ENCODE results near the gene KHK.

The KHK gene

DNA sequence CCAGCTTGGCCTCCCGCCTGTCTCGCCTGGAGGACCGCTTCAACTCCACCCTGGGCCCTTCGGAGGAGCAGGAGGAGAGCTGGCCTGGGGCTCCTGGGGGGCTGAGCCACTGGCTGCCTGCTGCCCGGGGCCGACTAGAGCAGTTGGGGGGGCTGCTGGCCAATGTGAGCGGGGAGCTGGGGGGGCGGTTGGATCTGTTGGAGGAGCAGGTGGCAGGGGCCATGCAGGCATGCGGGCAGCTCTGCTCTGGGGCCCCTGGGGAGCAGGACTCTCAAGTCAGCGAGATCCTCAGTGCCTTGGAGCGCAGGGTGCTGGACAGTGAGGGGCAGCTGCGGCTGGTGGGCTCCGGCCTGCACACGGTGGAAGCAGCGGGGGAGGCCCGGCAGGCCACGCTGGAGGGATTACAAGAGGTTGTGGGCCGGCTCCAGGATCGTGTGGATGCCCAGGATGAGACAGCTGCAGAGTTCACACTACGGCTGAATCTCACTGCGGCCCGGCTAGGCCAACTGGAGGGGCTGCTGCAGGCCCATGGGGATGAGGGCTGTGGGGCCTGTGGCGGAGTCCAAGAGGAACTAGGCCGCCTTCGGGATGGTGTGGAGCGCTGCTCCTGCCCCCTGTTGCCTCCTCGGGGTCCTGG lies 3.7 kb upstream of the KHK start:
- DNase-seq: no peak

DNA sequence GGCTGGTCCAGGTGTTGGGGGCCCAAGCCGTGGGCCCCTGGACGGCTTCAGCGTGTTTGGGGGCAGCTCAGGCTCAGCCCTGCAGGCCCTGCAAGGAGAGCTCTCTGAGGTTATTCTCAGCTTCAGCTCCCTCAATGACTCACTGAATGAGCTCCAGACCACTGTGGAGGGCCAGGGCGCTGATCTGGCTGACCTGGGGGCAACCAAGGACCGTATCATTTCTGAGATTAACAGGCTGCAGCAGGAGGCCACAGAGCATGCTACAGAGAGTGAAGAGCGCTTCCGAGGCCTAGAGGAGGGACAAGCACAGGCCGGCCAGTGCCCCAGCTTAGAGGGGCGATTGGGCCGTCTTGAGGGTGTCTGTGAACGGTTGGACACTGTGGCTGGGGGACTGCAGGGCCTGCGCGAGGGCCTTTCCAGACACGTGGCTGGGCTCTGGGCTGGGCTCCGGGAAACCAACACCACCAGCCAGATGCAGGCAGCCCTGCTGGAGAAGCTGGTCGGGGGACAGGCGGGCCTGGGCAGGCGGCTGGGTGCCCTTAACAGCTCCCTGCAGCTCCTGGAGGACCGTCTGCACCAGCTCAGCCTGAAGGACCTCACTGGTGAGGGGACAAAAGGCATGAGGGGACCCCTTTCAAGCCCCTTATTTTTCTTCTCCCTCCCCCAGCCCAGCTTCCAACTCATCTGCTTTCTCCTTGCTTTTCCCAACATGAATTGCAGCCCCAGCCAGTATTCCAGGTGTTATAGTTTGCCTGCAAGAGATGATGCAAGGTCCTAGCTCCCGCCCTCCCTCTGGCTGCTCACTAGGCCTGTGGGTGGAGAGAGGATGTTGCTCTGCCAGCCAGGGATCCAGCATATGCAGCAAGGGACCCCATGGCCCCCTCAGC lies 2.9 kb upstream of the KHK start:
- no peak for DNase-seq

DNA sequence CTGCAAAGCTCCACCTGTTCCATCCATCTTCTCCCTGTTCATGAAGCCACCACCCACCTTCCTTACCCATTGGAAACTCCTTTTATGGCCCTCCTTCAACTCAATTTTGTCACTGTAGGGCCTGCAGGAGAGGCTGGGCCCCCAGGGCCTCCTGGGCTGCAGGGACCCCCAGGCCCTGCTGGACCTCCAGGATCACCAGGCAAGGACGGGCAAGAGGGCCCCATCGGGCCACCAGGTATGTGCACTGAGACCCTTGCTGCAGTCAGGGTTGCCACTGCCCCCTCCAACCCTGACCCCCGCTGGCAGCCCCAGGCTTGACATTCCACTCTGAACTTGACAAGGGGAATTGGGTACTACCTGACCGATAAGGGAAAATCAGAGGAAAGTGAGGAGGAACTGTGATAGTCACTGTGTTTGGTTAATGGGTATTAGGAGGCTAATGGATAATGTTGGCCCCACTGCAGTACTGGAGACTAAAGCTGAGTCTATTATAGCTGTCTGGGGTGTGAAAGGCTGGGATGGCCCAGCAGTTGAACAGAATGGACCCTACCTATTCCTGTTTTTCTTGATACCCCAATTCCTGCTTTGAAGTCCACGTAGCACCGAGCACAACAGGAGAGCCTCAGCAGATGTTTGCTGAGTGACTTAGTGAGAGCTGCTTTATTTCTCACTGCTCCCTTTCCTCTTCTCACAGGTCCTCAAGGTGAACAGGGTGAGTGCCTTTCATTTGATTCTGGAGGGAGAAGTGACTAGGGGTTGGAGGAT lies 2.1 kb upstream of the KHK start:
- DNase-seq: no peak

DNA sequence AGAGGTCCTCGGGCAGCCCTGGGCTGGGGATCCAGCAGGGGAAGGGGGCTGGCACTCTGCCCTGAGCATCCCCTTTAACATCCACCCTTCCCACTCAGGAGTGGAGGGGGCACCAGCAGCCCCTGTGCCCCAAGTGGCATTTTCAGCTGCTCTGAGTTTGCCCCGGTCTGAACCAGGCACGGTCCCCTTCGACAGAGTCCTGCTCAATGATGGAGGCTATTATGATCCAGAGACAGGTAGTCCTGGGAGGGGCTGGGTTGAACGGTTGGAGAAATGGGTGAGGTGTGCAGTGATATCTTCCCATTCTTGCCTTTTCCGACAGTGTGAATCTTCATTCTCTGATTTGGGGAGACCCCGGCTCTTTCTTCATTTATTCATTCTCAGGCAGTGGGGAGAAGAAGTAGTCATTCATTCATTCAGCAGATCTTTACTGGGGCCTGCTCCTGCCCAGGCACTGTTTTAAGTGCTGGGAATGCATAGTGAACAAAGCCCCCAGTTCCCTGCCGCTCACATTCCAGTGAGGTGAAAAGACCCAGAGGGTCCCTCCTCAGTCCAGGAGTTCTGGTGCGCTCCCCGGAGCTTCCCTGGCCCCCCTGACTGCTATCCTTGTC lies 1.4 kb upstream of the KHK start:
- no peak for DNase-seq

DNA sequence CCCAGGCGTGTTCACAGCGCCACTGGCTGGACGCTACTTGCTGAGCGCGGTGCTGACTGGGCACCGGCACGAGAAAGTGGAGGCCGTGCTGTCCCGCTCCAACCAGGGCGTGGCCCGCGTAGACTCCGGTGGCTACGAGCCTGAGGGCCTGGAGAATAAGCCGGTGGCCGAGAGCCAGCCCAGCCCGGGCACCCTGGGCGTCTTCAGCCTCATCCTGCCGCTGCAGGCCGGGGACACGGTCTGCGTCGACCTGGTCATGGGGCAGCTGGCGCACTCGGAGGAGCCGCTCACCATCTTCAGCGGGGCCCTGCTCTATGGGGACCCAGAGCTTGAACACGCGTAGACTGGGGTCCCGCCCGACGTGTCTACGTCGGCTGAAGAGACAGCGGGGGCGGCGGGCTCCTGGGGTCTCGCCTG lies 891 bp upstream of the KHK start:
- no peak for DNase-seq

DNA sequence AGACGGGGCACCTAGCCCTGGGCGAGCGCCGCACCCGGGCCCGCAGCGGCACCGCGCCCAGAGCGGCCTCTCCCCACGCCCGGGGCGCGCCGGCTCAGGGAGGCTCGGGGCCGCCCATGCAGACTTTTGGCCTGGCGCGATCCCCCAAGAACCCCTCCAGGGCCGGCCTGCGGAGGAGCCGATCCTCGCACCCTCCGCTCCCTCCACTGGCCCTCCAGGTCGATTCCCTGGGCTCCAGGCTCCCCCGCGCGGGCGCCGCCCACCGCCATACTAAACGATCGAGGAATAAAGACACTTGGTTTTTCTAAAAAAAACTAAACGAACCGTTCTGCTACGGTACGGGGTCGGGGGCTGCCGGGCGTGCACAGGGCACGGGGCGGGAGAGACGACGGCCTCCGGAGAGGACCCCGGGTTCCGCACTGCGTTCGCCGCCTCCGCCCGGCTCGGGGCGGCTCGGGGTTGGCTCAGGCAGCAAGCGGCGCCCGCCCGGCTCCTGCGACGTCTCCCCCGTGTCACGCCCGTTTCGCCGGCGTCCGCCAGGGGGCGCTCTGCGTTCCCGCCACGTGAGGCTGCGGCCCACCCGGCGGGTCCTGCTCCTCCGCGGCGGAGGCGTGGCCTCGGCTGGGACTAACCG lies 365 bp upstream of the KHK start:
- DNase-seq: peak; percentile 97

DNA sequence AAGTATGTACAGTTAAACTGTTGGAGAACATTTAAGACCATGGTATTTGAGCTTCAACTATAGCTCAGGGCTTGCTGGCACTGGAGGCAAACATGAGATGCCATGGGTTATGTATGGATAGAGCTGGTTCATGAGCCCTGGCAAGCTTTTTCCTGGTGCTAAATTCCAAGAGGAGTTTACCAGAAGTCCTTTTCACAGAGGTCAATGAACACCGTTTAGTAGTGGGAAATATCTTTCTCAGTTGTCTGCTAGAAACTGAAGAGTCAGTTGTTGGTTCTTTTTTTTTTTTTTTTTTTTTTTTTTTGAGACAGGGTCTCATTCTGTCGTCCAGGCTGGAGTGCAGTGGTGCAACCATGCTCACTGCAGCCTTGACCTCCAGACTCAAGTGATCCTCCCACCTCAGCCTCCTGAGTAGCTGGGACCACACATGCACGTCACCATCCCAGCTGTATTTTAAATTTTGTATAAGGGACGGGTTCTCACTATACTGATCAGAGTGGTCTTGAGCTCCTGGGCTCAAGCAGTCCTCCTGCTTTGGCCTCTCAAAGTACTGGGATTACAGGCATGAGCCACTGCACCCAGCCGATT lies 1.3 kb downstream of the KHK start:
- no peak for DNase-seq

DNA sequence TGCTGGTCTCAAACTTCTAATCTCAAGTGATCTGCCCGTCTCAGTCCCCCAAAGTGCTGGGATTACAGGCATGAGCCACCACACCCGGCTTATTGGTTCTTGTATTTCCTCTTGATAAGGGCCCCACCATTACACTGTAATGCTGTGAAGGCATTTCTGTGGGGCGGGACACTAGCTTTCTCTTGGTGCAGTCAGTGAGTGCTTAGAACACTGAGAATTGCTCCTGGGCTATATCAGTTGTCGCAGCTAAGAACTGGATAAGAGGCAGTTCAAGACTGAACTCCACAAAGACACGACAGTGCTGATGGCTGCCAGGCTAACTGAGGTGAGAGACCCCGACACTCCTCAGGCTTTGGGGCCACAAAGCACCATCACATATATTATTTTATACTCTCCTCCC lies 2.1 kb downstream of the KHK start:
- no peak for DNase-seq

DNA sequence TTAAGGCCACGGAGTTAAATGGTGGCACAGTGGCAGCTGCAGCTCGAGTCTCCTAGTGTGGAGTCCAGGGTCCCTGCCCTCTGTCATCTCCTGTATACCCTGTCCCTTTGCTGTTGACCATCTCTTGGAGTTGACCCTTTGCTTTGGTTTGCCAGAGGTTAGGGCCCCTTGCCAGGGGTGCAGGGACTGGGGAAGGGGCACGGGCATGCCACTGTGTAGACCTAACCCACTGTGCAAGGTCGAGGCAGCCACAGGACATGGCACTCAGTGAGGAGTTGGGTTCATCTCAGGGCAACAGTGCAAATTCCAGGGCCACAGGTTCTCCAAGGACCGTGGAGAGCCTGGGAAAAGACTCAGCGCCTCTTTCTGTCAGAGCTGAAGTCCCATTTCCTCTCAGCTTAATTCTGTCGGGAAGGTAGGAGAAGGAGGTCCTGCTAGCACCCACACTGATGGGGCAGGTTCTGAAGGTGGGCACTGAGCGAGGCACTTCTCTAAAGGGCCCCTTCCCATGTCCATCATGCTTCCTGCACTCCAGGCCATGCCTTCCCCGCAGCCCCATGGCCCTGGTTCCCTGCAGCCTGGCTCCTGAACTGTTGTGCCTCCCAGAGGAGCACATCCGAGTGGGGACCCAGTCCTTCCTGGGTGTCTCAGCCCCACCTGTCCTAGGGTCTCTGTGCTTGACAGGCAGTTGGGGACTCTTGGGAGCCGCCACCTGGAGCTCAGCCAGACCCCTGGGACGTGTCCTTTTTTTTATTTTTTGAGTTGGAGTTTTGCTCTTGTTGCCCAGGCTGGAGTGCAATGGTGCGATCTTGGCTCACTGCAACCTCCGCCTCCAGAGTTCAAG lies 2.8 kb downstream of the KHK start:
- no peak for DNase-seq

DNA sequence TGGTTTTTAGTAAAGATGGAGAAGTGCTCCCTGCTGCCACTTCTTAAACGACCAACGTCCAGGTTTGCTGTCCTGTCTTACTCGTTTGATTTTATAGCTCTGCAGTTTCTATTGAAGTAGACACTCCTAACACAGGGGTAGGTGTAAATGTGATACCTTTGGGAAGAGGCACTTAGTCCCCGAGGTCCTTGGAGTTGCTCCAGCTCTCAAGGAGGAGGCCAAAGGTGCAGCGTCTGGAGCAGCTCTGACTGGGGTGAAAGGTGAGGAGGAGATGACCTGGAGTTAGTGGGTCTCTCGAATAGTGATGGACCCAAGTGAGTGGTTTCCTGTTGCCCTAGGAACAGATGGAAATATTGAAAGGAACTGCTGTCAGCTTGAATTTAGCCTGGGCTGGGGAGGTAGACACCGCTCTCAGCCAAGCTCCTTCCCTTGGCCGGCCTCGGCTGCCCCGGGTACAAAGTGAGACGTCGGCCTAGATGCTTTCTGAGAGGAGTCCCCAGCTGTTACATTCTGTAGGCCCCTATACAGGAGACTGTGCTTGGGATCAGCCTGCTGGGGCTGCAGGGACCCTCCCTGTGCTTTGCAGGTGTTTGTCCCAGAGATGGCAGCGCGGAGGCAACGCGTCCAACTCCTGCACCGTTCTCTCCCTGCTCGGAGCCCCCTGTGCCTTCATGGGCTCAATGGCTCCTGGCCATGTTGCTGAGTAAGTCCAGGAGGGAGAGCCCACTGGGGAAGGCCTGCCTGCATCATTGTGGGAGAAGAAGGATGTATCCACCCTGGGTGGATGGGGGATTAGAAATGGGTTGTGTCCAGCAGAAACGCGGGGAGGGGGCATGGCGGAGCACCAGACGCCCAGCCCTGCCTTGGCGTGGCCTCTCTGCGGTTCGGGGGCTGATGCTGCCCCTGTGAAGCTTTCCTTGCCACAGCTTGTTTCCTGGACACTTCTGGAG lies 5.4 kb downstream of the KHK start:
- DNase-seq: no peak

DNA sequence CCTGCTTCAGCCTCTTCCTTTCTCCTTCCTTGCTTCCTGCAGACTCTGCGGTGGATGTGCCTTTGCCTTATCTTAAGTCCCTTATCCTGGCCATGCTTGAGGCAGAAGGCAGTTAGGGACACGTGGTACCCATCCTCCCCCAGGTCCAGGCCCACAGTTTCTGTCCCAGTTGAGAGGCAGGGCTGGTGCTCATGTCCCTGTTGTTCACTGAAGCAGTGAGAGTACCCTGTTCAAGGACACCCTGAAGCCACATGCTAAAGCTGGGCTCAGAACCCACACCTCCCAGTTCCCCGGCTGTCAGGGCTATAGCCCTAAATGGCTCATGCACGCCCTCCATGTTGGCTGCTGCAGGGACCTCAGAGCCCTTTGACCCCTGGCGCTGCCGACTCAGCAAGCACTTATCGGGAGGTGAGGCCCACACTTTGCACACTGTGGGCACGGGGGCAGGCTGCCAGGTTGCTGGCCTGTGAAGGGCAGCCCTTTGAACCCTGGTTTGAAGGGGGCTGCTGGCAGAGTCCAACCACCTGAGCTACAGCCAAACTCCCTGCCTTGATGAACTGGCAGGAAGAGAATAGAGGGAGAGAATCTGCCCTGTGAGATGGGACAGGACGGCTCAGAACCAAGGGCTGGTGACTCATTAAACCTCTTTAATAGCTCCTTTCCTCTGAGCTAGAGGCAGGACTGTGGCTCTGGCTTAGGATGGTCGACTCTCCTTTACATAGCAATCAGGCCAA lies 6.3 kb downstream of the KHK start:
- DNase-seq: no peak

DNA sequence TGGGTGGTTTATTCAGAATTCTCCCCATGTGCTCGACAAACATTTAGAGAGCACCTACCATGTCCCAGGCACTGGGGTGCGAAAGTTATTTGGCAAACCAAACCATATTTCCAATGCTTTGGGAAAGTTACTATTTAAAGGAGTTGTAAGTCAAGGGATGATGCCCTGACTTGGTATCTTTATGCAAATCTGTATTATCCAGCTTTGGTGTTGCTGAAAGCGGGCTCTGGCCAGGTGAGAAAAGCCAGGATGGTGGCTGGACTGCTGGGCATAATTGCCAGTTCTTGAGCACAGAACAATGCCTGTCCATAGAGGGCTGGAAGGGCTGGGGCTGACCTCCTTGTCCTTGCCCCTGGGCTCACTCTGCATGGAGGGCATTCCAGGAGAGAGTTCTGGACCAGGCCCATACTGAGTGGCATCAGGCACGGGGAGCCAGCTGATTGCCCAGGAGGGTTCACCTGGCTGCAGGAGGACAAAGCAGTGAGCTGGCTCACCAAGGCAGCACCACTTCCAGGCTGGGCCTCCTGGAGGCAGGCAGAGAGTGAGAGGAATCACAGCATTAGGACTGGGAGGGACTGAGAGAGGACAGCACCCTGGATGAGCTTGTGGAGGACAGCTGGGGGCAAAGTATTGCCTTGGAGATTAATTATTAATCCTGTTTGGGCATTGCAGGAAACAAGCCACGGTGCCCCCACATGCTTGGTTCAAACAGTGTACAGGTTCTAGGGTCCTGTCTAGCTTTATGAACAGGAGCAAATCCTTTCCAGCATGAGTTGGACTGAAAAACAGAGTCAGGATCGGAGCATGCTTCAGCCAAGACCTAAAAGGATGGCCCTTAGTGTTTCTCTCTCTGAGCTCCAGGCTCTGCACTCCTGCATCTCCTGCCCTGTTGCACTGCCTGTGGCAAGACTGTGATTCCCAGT lies 7.1 kb downstream of the KHK start:
- no peak for DNase-seq

DNA sequence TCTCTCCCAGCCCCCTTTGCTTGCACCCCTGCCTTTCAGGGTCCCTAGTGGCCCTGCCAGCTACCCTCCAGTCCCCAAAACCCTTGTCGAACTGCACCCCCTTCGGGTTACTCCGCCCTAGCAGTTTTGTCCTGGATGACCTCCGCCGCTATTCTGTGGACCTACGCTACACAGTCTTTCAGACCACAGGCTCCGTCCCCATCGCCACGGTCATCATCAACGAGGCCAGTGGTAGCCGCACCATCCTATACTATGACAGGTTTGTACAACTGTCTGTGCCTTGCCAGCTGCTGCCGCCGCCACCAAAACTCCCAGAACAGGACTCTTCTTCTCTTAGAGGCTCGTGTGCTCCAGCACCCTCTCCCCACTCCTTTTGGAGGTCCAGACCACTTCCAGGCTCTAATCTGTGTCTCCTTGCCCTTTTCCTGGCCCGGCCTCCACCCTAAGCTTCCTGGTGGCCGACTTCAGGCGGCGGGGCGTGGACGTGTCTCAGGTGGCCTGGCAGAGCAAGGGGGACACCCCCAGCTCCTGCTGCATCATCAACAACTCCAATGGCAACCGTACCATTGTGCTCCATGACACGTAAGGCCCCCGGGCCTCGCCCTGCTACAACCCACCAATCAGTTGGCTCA lies 7.9 kb downstream of the KHK start:
- DNase-seq: no peak

DNA sequence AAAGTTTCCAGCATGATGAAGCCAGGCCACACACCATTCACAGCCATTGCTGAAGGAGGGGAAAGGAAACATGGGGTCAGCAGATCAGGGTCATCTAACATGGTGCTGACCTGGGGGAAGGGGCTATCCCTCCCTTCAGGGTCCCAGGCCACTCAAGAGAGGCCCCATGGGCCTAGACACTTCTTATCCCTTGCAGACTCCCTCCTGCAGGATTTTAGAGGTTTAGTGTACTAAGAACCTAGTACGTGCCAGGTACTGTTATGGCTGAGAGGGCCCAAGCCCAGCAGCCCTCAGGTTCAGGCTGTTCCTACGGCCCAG lies 8.8 kb downstream of the KHK start:
- DNase-seq: no peak

DNA sequence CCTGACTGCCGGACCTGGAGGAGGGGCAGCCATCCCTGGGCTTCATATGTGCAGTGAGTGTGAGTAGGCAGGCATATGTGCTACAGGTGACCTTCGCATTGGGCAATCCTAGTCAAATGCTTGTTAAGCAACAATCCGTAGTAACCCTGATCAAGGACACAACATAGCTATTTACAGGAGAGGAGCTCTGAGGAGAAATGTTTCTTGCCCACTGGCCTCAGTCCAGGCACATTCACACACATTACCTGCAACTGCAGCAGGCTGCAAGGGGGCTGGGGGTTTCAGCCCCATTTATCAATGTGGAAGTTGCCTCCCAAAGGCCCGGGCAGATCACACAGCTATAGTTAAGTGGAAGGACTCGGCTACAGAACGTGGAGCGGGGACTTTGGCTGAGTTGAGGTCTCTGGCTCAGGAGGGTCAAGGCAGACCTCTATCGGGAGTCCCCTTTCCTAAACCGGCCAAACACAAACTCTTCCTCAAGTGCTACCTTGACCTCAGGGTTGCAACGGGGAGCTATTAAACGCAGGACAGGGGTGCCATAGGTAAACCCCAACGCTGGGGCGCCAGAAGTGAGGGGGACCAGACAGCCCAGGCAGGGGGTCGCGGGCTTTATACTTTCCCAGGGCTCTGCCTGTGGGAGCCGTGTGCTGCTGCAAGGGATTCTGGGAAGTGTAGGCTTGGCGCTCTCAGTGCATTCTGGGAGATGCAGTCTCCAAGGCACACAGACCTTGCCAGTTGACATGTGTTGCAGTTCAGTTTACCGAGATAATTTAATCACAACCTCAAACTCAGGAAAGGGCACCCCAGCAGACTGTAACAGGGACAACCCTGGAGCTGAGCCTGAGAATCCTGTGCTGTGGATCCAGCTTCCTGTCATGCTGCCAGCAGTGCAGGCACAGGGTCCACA lies 9.4 kb downstream of the KHK start:
- DNase-seq: no peak

DNA sequence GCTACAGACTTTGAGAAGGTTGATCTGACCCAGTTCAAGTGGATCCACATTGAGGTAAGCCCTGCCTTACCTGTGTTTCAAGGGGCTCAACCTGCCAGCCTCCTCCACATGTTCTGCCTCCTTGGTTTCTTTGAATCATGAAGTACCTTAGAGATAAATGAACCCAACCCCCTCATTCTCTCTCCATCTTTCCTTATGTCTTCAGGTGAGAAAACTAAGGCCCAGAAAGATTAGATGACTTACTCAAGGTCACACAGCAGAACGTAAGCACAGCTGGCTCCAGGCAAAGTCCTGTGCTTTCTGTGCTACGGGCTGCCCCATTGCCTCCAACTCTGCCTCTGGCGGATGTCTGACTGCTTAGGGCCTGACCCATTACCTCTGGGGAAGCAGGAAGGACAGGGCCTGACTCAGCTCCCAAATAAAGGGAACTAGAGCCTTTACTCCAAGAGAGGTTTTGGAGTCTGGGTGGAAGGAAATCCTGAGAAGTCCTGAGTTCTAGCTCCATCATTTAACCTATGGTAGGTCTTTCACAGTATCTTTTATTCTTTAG lies 10.3 kb downstream of the KHK start:
- DNase-seq: no peak

DNA sequence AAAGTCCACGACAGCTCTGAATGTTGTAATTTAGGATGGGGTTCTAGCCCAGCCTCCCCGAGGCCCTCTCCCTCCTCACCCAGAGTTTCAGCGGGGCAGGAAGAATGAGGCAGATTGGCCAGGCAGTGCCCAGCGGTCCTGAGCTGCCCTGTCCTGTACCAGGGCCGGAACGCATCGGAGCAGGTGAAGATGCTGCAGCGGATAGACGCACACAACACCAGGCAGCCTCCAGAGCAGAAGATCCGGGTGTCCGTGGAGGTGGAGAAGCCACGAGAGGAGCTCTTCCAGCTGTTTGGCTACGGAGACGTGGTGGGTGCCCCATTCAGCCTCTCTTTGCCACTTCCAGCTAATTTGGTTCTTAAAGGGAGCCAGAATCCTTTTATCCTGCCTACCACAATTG lies 10.8 kb downstream of the KHK start:
- no peak for DNase-seq

All from effector CD4-positive, alpha-beta T cell (primary cell).